H9 (cell line): Measurements from ENCODE around the gene ZFPM1. TPM values are rescaled to one million over a fixed set of nuclear protein-coding genes. Genes with fewer than 3 reads are reported as not detected.

Experiments
- DNase-seq: peaks from one replicate; pipeline ENCODE4 v3.0.0-alpha.2; 2017
- H2AFZ ChIP-seq: one replicate; pipeline ENCODE4 v1.6.1; 2013; ENCODE audit warnings: mild to moderate bottlenecking, low read length, control low read depth, moderate library complexity
- H2AK5ac ChIP-seq: 2 replicates; pipeline ENCODE4 v1.6.1; 2013; ENCODE audit warnings: low read length, control low read depth, mixed read lengths; ENCODE audit not compliant: insufficient read length
- H2BK120ac ChIP-seq: one replicate; pipeline ENCODE4 v1.6.1; 2013; ENCODE audit warnings: low read depth, mild to moderate bottlenecking, low read length, control low read depth, inconsistent platforms; ENCODE audit not compliant: poor library complexity, severe bottlenecking
- H2BK12ac ChIP-seq: 2 replicates; pipeline ENCODE4 v1.6.1; 2013; ENCODE audit warnings: low read length, control low read depth, mixed read lengths, low read depth; ENCODE audit not compliant: insufficient read length
- H2BK15ac ChIP-seq: 2 replicates; pipeline ENCODE4 v1.6.1; 2013; ENCODE audit warnings: low read depth, low read length, control low read depth
- H2BK20ac ChIP-seq: one replicate; pipeline ENCODE4 v1.6.1; 2013; ENCODE audit warnings: low read depth, mild to moderate bottlenecking, low read length, control low read depth, inconsistent platforms; ENCODE audit not compliant: poor library complexity, severe bottlenecking
- H2BK5ac ChIP-seq: 2 replicates; pipeline ENCODE4 v1.6.1; 2013; ENCODE audit warnings: low read length, control low read depth, mixed read lengths; ENCODE audit not compliant: insufficient read length
- H3K14ac ChIP-seq: 2 replicates; pipeline ENCODE4 v1.6.1; 2013; ENCODE audit warnings: low read length, control low read depth; ENCODE audit not compliant: insufficient read depth
- H3K18ac ChIP-seq: 2 replicates; pipeline ENCODE4 v1.6.1; 2013; ENCODE audit warnings: low read depth, mild to moderate bottlenecking, mixed read lengths, low read length, control low read depth; ENCODE audit not compliant: insufficient read length
- H3K23ac ChIP-seq: 2 replicates; pipeline ENCODE4 v1.6.1; 2013; ENCODE audit warnings: low read length, control low read depth, mixed read lengths, low read depth; ENCODE audit not compliant: insufficient read length
- H3K23me2 ChIP-seq: 2 replicates; pipeline ENCODE4 v1.6.1; 2013; ENCODE audit warnings: low read depth, mild to moderate bottlenecking, mixed read lengths, low read length, control low read depth; ENCODE audit not compliant: insufficient read length, poor library complexity, severe bottlenecking
- H3K27ac ChIP-seq: 2 replicates; pipeline ENCODE4 v1.5.1; 2013; ENCODE audit warnings: low read length, control low read depth, mixed read lengths, low read depth; ENCODE audit not compliant: insufficient read length
- H3K27me3 ChIP-seq: 2 replicates; pipeline ENCODE4 v1.6.1; 2013; ENCODE audit warnings: low read length, control low read depth, inconsistent platforms; ENCODE audit not compliant: insufficient read depth
- H3K4ac ChIP-seq: 2 replicates; pipeline ENCODE4 v1.6.1; 2013; ENCODE audit warnings: low read depth, mild to moderate bottlenecking, control low read depth, inconsistent platforms, low read length, moderate library complexity
- H3K4me1 ChIP-seq: 2 replicates; pipeline ENCODE4 v1.6.1; 2013; ENCODE audit warnings: low read length, control low read depth, inconsistent platforms; ENCODE audit not compliant: insufficient read depth
- H3K4me2 ChIP-seq: 2 replicates; pipeline ENCODE4 v1.6.1; 2013; ENCODE audit warnings: low read length, control low read depth, mixed read lengths; ENCODE audit not compliant: insufficient read length, insufficient read depth
- H3K56ac ChIP-seq: 2 replicates; pipeline ENCODE4 v1.6.1; 2013; ENCODE audit warnings: low read depth, mild to moderate bottlenecking, mixed read lengths, low read length, control low read depth; ENCODE audit not compliant: insufficient read length
- H3K79me1 ChIP-seq: 2 replicates; pipeline ENCODE4 v1.6.1; 2013; ENCODE audit warnings: low read depth, mild to moderate bottlenecking, moderate library complexity, low read length, control low read depth, inconsistent platforms; ENCODE audit not compliant: insufficient read depth, poor library complexity, severe bottlenecking
- H3K79me2 ChIP-seq: 2 replicates; pipeline ENCODE4 v1.6.1; 2013; ENCODE audit warnings: low read length, control low read depth, inconsistent platforms; ENCODE audit not compliant: insufficient read depth
- H3K9ac ChIP-seq: 2 replicates; pipeline ENCODE4 v1.6.1; 2013; ENCODE audit warnings: low read length, control low read depth, mixed read lengths; ENCODE audit not compliant: insufficient read length; ENCODE audit errors: extremely low read depth
- H3K9me3 ChIP-seq: one replicate; pipeline ENCODE4 v1.6.1; 2013; ENCODE audit warnings: low read depth, low read length, inconsistent platforms; ENCODE audit not compliant: control insufficient read depth
- H3T11ph ChIP-seq: one replicate; pipeline ENCODE4 v1.6.1; 2013; ENCODE audit warnings: mild to moderate bottlenecking, low read length, control low read depth, inconsistent platforms
- H4K20me1 ChIP-seq: one replicate; pipeline ENCODE4 v1.6.1; 2013; ENCODE audit not compliant: control insufficient read depth, insufficient read length, insufficient read depth
- H4K5ac ChIP-seq: 2 replicates; pipeline ENCODE4 v1.6.1; 2013; ENCODE audit warnings: low read depth, mild to moderate bottlenecking, mixed read lengths, low read length, control low read depth; ENCODE audit not compliant: insufficient read length
- H4K8ac ChIP-seq: replicated peaks from 2 replicates; pipeline ENCODE4 v1.6.1; 2013; ENCODE audit warnings: low read length, control low read depth, mixed read lengths, low read depth; ENCODE audit not compliant: insufficient read length
- H4K91ac ChIP-seq: 2 replicates; pipeline ENCODE4 v1.6.1; 2013; ENCODE audit warnings: low read depth, mild to moderate bottlenecking, moderate library complexity, mixed read lengths, low read length, control low read depth; ENCODE audit not compliant: insufficient read length
- H3K27ac Mint-ChIP-seq, 3 experiments: 2 replicates in 2 of 3; 3 replicates in 1 of 3; pipeline ENCODE4 v1.8.0; 2020 to 2021; ENCODE audit warnings: mixed read lengths in 3 of 3, mild to moderate bottlenecking in 1 of 3, moderate library complexity in 1 of 3
- H3K27me3 Mint-ChIP-seq: 2 replicates; pipeline ENCODE4 v1.8.0; 2021; ENCODE audit warnings: low read depth, mild to moderate bottlenecking, moderate library complexity, mixed read lengths
- H3K36me3 Mint-ChIP-seq, 3 experiments: 2 replicates in 2 of 3; 3 replicates in 1 of 3; pipeline ENCODE4 v1.8.0; 2020 to 2021; ENCODE audit warnings: low read depth in 3 of 3, mixed read lengths in 3 of 3; ENCODE audit not compliant: insufficient read depth in 1 of 3
- H3K4me1 Mint-ChIP-seq, 2 experiments: 2 replicates each; pipeline ENCODE4 v1.8.0; 2020; ENCODE audit warnings: mixed read lengths in 2 of 2
- H3K4me3 Mint-ChIP-seq, 2 experiments: 2 replicates in 1 of 2; 3 replicates in 1 of 2; pipeline ENCODE4 v1.8.0; 2020 to 2021; ENCODE audit warnings: mild to moderate bottlenecking in 2 of 2, mixed read lengths in 2 of 2, moderate library complexity in 1 of 2
- H3K9me3 Mint-ChIP-seq, 2 experiments: 2 replicates in 1 of 2; 3 replicates in 1 of 2; pipeline ENCODE4 v1.8.0; 2020; ENCODE audit warnings: mild to moderate bottlenecking in 2 of 2, mixed read lengths in 2 of 2, moderate library complexity in 1 of 2
- WGBS: extraction: QIAGEN DNeasy Blood & Tissue Kit; methylation state at CpG from one replicate; pipeline ENCODE4 v1.1.7; 2013; ENCODE audit warnings: missing lambda C conversion rate, low lambda C conversion rate, mixed read lengths; ENCODE audit not compliant: insufficient read length; ENCODE audit errors: extremely low coverage; 5-methylcytosine and 5-hydroxymethylcytosine counted together
- total RNA-seq: library from RNA; stranded (reverse); gene quantifications from 2 replicates; pipeline ENCODE4 v1.2.1, GENCODE V29; 2021
- TF ChIP-seq, protein P1 (sequence below): fragments of 200-600 bp; sonication (generic); conservative IDR thresholded peaks from 3 replicates; pipeline ENCODE4 v1.8.0; 2021; ENCODE audit warnings: antibody characterized with exemption, mild to moderate bottlenecking

Gene ZFPM1
- total RNA-seq, 1 experiment from 2014 or later = 3.6 TPM

DNA sequence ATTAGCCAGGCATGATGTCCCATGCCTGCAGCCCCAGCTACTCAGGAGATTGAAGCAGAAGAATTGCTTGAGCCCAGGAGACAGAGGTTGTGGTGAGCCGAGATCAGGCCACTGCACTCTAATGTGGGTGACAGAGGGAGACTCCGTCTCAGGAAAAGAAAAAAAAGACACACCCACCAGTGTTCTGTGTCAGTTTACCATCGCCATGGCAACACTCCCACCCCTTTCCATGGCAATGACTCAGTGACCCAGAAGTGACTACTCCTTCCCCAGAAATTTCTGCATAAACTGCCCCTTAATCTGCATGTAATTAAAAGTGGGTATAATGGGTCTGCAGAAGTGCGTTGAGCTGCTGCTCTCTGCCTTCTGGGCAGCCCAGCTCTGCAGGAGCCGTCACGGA lies 113.1 kb downstream of the ZFPM1 start:
- H4K91ac ChIP-seq = no peak overlapping the region
- no peak overlapping the region for H2BK12ac ChIP-seq
- no peak overlapping the region for H3K4ac ChIP-seq
- no peak overlapping the region for H2BK5ac ChIP-seq
- no peak overlapping the region for H4K8ac ChIP-seq
- H3K23me2 ChIP-seq = peaks cover 11% of the 10 kb centered on the region
- H3K4me3 Mint-ChIP-seq = no peak overlapping the region
- no peaks in the 10 kb centered on the region for H3K27me3 ChIP-seq
- no peak overlapping the region for H4K5ac ChIP-seq
- H4K20me1 ChIP-seq = no peaks in the 10 kb centered on the region
- H3K27me3 Mint-ChIP-seq = peaks cover 9% of the 10 kb centered on the region
- WGBS = no CpG with 5 or more reads among the region's 6 CpGs
- H3T11ph ChIP-seq = no peak overlapping the region
- H3K14ac ChIP-seq = no peak overlapping the region
- H2BK20ac ChIP-seq = no peak overlapping the region
- no peak overlapping the region for H2AK5ac ChIP-seq
- H3K36me3 Mint-ChIP-seq = no peaks in the 10 kb centered on the region; a peak in 1 of 7 replicates
- peak overlapping the region in 1 of 3 experiments; percentile 13; a peak in 3 of 7 replicates for H3K27ac Mint-ChIP-seq
- peaks cover under 1% of the 10 kb centered on the region; the same call in 1 of the 2 replicates for H3K4me1 ChIP-seq
- no peak for DNase-seq
- no peak overlapping the region for H3K27ac ChIP-seq
- no peak overlapping the region for H3K18ac ChIP-seq
- H3K79me2 ChIP-seq = peaks cover 5% of the 10 kb centered on the region; the same call in 1 of the 2 replicates
- H3K9me3 ChIP-seq = no peaks in the 10 kb centered on the region
- no peak overlapping the region for H3K4me2 ChIP-seq
- TF ChIP-seq, protein P1, sequence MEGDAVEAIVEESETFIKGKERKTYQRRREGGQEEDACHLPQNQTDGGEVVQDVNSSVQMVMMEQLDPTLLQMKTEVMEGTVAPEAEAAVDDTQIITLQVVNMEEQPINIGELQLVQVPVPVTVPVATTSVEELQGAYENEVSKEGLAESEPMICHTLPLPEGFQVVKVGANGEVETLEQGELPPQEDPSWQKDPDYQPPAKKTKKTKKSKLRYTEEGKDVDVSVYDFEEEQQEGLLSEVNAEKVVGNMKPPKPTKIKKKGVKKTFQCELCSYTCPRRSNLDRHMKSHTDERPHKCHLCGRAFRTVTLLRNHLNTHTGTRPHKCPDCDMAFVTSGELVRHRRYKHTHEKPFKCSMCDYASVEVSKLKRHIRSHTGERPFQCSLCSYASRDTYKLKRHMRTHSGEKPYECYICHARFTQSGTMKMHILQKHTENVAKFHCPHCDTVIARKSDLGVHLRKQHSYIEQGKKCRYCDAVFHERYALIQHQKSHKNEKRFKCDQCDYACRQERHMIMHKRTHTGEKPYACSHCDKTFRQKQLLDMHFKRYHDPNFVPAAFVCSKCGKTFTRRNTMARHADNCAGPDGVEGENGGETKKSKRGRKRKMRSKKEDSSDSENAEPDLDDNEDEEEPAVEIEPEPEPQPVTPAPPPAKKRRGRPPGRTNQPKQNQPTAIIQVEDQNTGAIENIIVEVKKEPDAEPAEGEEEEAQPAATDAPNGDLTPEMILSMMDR = no peak
- H2BK120ac ChIP-seq = no peak overlapping the region
- H2AFZ ChIP-seq = no peak overlapping the region
- peaks cover 11 to 12% of the 10 kb centered on the region in 2 experiments for H3K4me1 Mint-ChIP-seq
- no peak overlapping the region for H3K23ac ChIP-seq
- no peak overlapping the region for H3K9ac ChIP-seq
- no peak overlapping the region for H2BK15ac ChIP-seq
- H3K56ac ChIP-seq = no peak overlapping the region
- H3K79me1 ChIP-seq = no peaks in the 10 kb centered on the region
- H3K9me3 Mint-ChIP-seq = no peaks in the 10 kb centered on the region; a peak in 2 of 5 replicates
